ENCODE results near the gene MYO18A.
"Not testable (repeated sequence)": the region's sequence is repeated elsewhere in the genome, so short reads cannot be mapped to it uniquely, and the experiment has no call there.

MYO18A gene

DNA sequence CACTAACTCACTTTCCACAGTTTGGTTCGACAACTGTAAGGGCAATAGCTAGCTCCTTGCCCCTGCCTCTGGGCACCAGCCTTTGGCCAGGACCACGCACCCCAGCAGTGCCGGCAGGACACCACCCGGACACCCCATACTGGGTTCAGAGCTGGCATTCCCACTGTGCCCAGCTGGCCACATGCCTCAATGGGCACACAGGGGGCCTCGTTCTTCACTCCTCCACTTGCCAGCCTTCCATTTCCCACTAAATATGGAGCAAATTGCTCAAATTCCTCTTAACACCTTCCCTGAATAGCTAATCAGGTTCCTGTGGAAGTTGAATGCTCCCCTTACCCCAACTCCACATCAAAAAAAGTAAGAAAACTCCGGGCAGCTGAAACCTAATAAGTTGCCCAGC is 84.8 kb downstream of the MYO18A start:
- DNase-seq: no peak

GRCh38 chr17:29094101-29094708 is 86.0 kb downstream of the MYO18A start:
- DNase-seq: no peak

DNA sequence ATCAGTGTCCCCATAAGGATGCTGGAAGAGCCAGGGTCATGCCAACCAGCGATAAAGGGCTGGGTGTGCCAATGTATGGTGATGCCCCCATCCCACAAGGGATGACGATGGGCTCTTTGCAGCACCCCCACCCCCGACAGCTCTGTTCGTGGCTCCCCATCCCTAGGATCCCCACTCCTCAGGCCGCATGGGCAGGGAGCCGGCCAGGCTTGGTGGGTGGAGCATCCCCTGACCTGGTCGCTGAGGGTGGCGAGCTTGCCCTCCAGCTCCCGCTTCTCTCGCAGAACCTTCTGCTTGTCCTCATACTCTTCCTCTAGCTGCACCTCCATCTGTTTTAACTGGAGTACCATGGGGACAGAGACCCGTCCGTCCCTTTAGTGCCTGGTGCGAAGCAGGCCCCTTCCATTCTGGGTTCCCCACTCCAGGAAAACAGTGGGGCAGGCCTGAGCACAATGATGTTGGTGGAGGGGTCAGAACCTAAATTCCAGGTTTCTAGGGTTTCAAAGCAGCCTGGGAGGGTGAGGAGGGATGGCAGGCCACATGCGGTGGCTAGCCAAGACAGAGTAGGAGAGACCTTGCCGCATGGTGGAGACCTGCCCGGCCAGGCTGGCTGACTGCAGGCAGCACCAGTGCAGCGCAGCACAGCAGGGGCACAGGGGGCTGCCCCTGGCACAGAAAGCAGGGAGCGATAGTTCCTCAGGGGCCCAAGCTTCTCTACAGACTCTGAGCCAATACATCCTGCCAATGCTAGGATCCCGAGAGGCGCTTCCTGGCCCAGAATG is 86.9 kb downstream of the MYO18A start:
- no peak for DNase-seq

- no peak for DNase-seq
Measured at GRCh38 chr17:29091606-29092289, 88.5 kb downstream of the MYO18A start.

DNA sequence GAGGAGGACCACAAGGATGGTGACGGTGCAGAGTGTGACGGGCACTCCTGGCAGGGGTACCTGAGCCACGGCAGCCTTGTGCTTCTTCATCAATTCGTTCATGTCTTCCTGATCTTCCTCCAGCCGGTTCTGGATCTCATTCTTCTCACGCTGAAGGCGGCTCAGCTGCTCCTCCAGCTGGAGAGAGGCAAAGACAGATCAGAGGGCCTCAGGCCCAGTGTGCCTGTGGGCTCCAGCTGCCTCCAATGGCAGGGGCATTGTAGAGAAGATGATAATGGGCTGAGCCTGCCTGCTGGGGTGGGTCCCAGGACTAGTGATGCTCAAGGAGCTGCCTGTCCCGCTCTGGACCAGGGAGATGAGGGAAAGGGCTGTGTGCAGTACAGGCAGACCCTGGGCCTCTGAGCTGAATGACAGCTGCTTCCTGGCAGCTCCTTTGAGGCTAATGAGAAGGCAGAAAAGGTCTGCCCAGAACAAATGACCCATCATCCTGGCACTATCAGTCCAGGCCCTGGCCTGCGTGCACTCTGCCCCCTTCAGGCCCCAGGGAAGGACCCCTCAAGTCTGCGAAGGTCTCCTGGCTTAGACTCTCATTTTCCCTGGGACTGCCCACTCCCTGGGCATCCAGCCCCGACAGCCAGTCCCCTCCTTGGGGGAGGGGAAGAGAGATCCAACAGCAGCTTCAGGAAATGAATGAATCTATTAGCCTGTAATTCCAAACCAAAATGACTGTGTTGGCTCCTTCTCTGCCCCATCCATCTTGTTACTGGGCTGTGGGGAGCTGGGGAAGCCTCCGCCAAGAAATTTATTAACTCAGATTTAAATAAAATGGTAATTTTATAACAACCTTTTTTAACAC is 89.2 kb downstream of the MYO18A start:
- DNase-seq: no peak

DNA sequence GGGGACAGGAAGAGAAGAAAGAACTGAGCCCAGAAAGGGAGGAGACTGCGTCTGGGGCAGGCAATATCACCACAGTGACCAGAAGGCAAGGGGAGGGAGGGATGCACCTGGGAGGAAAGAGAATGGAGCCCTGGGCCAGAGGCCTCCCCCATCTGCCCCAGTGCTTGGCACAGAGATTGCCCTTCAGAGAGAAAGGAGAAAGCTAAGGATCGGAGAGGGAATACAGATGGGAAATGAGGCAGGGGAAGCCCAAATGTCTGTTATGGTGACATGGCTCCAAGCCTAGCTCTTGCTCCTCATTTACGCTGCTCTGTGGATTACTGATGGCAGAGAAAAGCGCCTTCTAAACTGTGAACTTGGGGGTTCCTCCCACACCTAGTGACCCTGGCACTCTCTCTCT is 90.1 kb downstream of the MYO18A start:
- no peak for DNase-seq

- DNase-seq: no peak
Measured at GRCh38 chr17:29089601-29090044, 90.6 kb downstream of the MYO18A start.

- not testable (repeated sequence) for DNase-seq
Measured at GRCh38 chr17:29088782-29089181, 91.4 kb downstream of the MYO18A start.

DNA sequence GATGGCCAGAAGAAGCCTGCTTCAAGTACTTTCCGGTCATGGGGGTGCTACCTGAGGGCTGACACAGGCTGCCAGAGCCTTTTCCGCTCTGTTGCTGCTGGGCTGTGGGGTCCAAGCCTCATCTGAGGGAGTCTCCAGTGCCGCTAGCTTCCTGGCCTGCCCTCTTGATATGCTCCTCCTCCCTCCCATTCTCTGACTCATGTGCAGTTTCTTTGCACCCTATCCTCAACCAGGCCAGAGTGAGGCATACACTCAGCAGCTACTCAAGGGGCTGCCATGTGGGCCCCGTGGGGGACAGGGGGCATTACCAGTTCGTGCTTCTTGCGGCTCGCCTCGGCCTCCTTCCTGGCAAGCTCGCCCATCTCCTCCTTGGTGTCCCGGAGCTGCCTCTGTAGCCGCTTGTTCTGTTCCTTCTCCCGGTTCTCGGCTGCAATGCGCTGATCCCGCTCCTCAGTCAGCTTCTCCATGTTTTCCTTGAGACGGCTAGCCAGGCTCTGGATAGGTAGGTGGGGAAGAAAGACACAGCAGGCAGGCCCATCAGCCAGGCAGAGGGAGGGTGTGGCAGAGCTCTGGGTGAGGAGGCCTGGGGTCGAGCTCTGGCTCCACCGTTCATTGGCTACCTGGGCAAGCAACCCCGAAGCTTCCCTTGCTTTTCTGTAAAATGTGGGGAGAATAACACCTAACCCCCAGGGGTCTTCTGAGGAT is 93.4 kb downstream of the MYO18A start:
- no peak for DNase-seq

DNA sequence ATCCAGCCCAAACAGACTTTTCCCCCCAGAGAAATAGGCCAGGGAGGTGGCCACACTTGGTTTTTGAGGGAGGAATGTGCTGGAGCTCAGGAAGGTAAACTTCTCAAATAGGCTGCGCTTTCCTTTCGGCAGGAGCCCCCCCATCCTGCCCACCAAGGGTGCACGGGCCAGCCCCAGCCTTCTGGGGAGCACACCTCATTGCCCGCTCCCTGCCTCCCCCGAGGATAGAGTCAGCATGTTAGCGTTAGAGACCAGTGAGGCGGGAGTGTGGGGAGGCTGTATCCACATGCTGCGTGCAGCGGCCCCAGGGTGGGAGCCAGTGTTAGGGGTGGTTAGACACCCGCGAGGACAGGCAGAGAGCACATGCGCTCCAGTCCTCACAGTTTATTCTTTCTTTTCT is 95.0 kb downstream of the MYO18A start:
- DNase-seq: no peak

DNA sequence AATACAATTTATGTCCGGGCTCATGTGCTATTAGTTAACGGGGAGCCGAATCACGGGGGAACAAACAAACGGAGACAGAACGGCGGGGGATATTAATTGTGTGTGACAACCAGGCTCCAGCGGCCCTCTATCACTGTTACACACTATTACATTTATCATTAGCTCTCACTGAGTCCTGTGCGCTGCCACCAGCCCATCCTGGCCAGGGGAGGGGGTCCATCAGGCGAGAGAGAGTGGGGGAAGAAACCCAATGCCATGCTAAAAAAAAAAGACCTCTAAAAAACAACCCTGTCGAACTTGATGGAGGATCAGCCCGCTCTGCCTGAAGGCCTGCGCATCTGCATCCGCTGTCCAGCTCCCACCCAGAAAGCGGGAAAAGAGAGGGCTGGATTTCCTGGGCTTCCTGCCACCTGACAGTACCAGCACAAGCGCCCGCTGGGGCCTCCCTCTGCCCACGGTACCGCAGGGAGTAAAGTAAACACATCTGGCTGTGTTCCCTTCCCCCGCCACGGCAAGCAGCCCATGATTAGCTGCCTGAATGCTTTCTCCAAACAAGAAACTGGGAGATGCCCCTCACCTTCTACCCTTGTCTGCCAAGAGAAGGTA is 95.6 kb downstream of the MYO18A start:
- no peak for DNase-seq

DNA sequence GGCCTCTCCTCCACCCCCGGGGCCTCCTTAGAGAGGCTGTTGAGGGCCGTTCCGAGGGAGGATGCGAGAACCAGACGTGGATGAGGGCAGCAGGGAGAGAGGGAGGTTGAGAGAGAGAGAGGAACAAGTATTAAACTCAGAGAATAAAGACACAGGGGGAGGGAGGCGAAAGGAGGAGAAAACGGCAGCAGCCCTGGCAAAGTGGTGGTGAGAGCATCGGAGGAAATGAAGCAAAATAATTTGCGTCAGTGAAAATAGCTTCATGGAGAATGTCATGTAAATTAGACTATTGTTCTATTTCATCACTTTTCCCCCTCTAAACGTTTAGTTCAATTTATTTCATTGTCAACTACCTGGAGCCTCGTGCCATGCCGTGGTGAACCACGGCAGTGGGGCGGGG is 99.2 kb downstream of the MYO18A start:
- no peak for DNase-seq

GRCh38 chr17:29080323-29080722 is 99.9 kb downstream of the MYO18A start:
- no peak for DNase-seq

DNA sequence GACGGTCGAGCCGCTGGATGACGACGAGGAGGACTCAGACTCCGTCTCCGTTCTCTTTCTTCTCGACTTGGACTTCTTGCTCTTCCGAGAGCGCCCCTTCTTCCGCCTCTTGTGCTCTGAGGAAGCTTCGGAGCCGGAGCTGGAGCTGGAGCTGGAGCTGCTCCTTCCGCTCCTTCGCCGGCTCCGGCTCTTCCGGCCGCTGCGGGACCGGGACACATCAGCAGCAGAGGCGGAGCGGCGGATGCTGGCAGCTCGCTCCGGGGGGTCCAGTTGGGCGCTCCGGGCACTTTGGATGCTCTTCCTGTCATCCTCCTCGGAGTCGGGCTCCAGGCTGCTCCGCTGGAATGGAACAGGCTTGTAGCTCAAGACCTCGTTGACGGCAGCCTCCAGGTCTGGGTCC is 100.3 kb downstream of the MYO18A start:
- DNase-seq: no peak

DNA sequence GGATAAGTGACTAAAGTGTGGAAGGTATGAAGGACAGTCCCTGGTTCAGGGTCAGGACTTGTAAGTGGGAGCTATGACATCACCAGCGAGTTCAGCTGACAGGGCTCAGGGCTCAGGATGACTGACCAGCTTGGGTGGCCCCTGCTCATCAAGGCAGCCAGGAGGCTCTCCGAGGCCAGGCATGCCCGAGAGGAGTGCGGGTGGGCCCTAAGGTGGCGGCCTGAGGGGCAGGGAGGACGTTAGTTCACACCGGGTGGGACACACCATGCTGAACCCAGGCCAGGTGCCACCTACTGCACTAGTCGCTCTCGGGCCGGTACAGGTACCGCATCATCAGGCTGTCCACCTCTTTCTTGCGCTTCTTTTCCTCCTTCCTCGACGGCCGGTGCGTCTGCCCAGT is 100.8 kb downstream of the MYO18A start:
- DNase-seq: no peak

DNA sequence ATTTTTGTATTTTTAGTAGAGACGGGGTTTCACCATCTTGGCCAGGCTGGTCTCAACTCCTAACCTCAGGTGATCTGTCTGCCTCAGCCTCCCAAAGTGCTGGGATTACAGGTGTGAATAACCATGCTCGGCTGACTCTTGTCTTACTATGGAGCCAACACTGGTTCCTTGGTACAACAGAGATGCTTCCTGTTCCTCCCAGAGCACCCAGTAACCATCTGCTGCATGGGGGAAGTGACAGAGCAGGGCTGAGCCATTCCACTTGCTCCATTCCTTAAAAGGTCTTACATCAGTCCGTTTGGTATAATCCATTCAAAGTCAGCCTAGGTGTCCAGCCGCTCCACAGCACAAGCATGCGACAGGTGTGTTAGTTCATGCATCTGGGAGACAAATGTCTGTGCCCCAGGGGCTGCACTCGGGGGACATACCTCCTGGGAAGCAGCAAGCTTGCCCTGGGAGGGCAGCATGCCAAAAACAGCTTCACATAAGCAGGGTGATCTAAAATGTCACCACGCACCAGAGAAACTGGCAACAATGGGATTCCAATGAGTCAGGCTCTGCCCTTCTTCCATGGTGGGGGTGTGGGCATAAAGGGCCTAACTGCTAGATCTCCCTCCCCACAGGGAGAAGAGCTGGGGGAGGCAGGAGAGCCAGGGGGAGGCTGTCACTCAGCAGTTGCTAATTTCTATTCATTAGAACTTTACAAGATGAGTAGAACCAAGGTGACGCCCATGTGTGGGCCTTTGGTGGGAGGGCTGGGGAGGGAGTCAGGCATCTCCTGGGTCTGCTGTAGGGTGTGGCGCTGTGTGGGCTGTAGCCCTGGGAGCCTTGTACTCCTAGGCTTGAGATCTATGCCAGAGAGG is 101.8 kb downstream of the MYO18A start:
- no peak for DNase-seq

DNA sequence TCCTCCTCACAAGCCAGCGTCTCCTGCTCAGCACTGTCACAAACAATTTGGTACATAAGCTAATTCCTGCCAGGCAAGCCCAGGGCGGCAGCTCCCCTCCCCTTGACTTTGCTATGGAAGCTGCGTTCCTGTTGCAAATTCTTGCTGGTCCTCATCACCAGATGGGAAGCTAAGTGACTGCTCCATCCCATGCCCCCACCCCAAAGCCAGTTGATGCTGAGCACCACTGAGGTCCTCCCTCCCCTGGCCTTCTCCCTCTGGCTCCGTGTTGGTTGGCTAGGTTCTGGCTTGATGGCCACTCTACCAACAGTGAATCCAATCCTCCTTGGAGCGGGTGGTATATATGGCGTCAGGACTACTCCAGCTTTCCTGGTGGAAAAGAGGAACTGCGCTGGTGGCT is 102.9 kb downstream of the MYO18A start:
- DNase-seq: no peak

- no peak for DNase-seq
Measured at GRCh38 chr17:29076722-29077121, 103.5 kb downstream of the MYO18A start.

- DNase-seq: no peak
Measured at GRCh38 chr17:29076087-29076486, 104.1 kb downstream of the MYO18A start.

- DNase-seq: no peak
Measured at GRCh38 chr17:29074488-29074887, 105.7 kb downstream of the MYO18A start.

GRCh38 chr17:29073520-29073919 is 106.7 kb downstream of the MYO18A start:
- DNase-seq: no peak

All from stimulated activated CD4-positive, alpha-beta T cell treated with anti-CD3 and anti-CD28 coated beads, Interleukin-4, amount 100 ng/mL, for 24 hours (primary cell).